Stomach (tissue), 9 donors: ENCODE results near the gene LEFTY2. TPM values are rescaled to one million over a fixed set of nuclear protein-coding genes. Genes with fewer than 3 reads are reported as not detected.

Source experiments
- DNase-seq, 2 donors: peaks; one replicate each; pipeline versions ENCODE4 v3.0.0 to v3.0.0-alpha.2; 2013 to 2019
- H3K27ac ChIP-seq, 5 donors: fragments of 200-600 bp in 4 of 5; sonication (generic) in 4 of 5; one replicate each; pipeline ENCODE4 v1.5.1; 2013 to 2019; ENCODE audit warnings: mild to moderate bottlenecking in 1 of 5, moderate library complexity in 1 of 5
- H3K27me3 ChIP-seq, 3 donors: fragments of 200-600 bp; sonication (generic); one replicate each; pipeline ENCODE4 v1.5.1; 2017 to 2019; ENCODE audit warnings: mixed run types in 1 of 3
- H3K36me3 ChIP-seq, 4 donors: fragments of 200-600 bp; sonication (generic); 1 replicate in 3 of 4; 2 replicates in 1 of 4; pipeline ENCODE4 v1.5.1; 2016 to 2019
- H3K4me1 ChIP-seq, 4 donors: fragments of 200-600 bp; sonication (generic); one replicate each; pipeline ENCODE4 v1.5.1; 2016 to 2019
- H3K4me3 ChIP-seq, 4 donors: fragments of 200-600 bp; sonication (generic) in 3 of 4; one replicate each; pipeline ENCODE4 v1.5.1; 2016 to 2019; ENCODE audit warnings: mild to moderate bottlenecking in 1 of 4
- H3K9me3 ChIP-seq, 4 donors: fragments of 200-600 bp; sonication (generic); one replicate each; pipeline ENCODE4 v1.5.1; 2016 to 2019
- EP300 ChIP-seq: sonication (generic); formaldehyde crosslinking; IDR thresholded peaks from one replicate; pipeline ENCODE4 v1.6.1; 2017; ENCODE audit warnings: antibody characterized with exemption
- POLR2A ChIP-seq, 4 donors: fragments of 450-650 bp; IDR thresholded peaks; one replicate each; pipeline ENCODE4 v1.6.1; 2016; ENCODE audit warnings: antibody characterized with exemption in 4 of 4, control low read depth in 2 of 4, mild to moderate bottlenecking in 1 of 4, moderate library complexity in 1 of 4
- POLR2AphosphoS5 ChIP-seq, 3 donors: sonication (generic); formaldehyde crosslinking; IDR thresholded peaks; one replicate each; pipeline ENCODE4 v1.6.1; 2016; ENCODE audit warnings: antibody characterized with exemption in 3 of 3
- WGBS, 5 donors: extraction: QIAGEN DNeasy Blood & Tissue Kit in 3 of 5; methylation state at CpG; one replicate each; pipeline versions ENCODE4 v1.1.5 to v1.1.7; 2013 to 2018; 5-methylcytosine and 5-hydroxymethylcytosine counted together
- intact Hi-C: fragments of 100-400 bp; cut with DNase I; formaldehyde crosslinking; loops from one replicate; pipeline ENCODE4 v1.15.1; 2023; ENCODE audit warnings: low total_unique reads
- polyA plus RNA-seq, 3 donors: library from polyadenylated mRNA; stranded (reverse); fragments of 200-250 nt; gene quantifications; one replicate each; pipeline ENCODE4 v1.2.3, GENCODE V29; 2013
- total RNA-seq, 5 donors: library from RNA; depleted of rRNA; stranded (reverse); fragments of >200 nt; gene quantifications; one replicate each; pipeline versions ENCODE4 v1.1.0 to v1.2.3, GENCODE V29; 2014 to 2016
- TF ChIP-seq, protein P1 (sequence below), 7 experiments: fragments of 450-650 bp in 4 of 7; fragments of 200-600 bp in 3 of 7; sonication (generic) in 3 of 7; IDR thresholded peaks; one replicate each; pipeline ENCODE4 v1.5.1; 2016 to 2019; ENCODE audit warnings: antibody characterized with exemption in 7 of 7, control low read depth in 2 of 7, mild to moderate bottlenecking in 1 of 7
- donor health status: healthy with polysubstance abuse.
- donor health status: Bipolar disorder and iron deficiency.
- donor health status: healthy.

LEFTY2 gene
- total and polyA plus RNA-seq, 8 donors = 0.13 to 138 (median 0.18) TPM; not detected in 5

DNA sequence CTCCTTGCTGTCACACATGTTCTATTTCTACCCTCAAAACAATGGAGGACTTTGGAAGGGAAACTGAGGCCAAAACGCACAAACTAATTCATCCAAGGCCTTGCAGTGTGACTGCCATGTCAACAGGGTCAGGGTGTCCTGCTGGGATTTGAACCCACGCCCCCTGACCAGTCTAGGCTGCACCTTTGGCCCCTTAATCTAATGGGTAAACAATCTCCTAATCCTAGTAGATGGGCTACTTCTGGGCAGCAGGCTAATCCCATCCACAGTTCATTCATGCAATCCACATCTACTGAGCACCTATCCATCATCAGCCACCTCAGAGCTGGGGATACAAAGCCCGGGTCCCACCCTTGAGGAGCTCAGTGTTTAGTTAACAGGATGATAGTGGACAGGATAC, 17.0 kb upstream of the LEFTY2 start:
- 53 to 74% (median 73%) methylated on average over 3 of the region's 3 CpGs for WGBS, 5 donors
- H3K4me3 ChIP-seq = no peak overlapping the region
- peaks cover 0 to 9% (median 3%) of the 10 kb centered on the region in 4 donors for H3K4me1 ChIP-seq
- intact Hi-C loops = no loop called here
- peaks cover 0 to 3% (median 0%) of the 10 kb centered on the region in 3 donors for H3K27me3 ChIP-seq
- no peaks in the 10 kb centered on the region for H3K36me3 ChIP-seq
- DNase-seq = no peak
- no peak overlapping the region for H3K27ac ChIP-seq
- TF ChIP-seq POLR2A (IDR thresholded peaks at IDR 0.05) (no peak), POLR2AphosphoS5 (IDR thresholded peaks at IDR 0.05) (no peak), EP300 (no peak)
- TF ChIP-seq, protein P1, sequence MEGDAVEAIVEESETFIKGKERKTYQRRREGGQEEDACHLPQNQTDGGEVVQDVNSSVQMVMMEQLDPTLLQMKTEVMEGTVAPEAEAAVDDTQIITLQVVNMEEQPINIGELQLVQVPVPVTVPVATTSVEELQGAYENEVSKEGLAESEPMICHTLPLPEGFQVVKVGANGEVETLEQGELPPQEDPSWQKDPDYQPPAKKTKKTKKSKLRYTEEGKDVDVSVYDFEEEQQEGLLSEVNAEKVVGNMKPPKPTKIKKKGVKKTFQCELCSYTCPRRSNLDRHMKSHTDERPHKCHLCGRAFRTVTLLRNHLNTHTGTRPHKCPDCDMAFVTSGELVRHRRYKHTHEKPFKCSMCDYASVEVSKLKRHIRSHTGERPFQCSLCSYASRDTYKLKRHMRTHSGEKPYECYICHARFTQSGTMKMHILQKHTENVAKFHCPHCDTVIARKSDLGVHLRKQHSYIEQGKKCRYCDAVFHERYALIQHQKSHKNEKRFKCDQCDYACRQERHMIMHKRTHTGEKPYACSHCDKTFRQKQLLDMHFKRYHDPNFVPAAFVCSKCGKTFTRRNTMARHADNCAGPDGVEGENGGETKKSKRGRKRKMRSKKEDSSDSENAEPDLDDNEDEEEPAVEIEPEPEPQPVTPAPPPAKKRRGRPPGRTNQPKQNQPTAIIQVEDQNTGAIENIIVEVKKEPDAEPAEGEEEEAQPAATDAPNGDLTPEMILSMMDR (IDR thresholded peaks at IDR 0.05) = no peak
- H3K9me3 ChIP-seq = no peaks in the 10 kb centered on the region

DNA sequence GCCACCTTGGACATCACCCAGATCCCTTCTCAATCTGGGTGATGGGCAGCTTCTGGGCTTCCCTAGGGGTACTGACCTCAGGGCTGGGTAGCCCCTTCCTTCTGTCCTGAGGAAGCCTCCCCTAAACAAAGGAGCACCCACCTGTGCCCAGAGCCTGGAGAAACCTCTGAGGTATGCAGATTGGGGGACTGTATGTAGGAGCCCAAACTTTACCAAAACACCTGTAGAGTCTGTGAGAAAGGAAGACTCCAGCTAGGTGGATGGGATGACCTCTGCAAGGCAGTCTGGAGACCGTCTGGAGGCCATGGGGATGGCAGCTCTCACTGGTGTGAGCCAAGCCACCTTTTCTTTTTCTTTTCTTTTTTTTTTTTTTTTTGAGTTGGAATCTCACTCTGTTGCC, 13.7 kb upstream of the LEFTY2 start:
- H3K27ac ChIP-seq = no peak overlapping the region
- WGBS, 5 donors = 81 to 95% (median 86%) methylated on average over 1 of the region's 1 CpG

DNA sequence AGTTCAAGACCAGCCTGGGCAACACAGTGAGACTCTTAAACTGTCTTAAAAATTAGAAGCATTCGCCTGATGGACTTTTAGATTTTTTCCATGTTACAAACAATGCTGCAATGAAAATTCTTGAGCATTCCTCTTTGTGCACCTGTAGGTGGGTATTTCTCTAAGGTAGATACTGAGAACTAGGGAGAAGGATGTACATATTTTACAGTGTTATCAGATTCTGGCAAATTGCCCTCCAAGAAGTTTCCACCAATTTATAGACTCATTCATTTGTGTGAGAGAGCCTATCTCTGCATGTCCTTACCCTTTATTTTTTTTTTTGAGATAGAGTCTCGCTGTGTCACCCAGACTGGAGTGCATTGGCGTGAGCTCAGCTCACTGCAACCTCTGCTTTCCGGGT, 12.3 kb upstream of the LEFTY2 start:
- Histone ChIP-seq H3K27ac (no peak overlapping the region), H3K27me3 (peaks cover 0 to 13% (median 5%) of the 10 kb centered on the region in 3 donors), H3K4me1 (no peaks in the 10 kb centered on the region), H3K9me3 (no peaks in the 10 kb centered on the region), H3K4me3 (no peak overlapping the region), H3K36me3 (no peaks in the 10 kb centered on the region)
- no peak for DNase-seq
- intact Hi-C loops = no loop called here
- TF ChIP-seq POLR2A (IDR thresholded peaks at IDR 0.05) (no peak), EP300 (no peak), POLR2AphosphoS5 (IDR thresholded peaks at IDR 0.05) (no peak)
- TF ChIP-seq, protein P1 (IDR thresholded peaks at IDR 0.05) = no peak
- WGBS, 5 donors = 81 to 91% (median 86%) methylated on average over 4 of the region's 4 CpGs

More for the DNA sequence above, 13.7 kb upstream of the LEFTY2 start:
- H3K9me3 ChIP-seq = no peaks in the 10 kb centered on the region
- intact Hi-C loops = no loop called here
- no peak for DNase-seq
- no peaks in the 10 kb centered on the region for H3K36me3 ChIP-seq
- no peak overlapping the region for H3K4me3 ChIP-seq
- TF ChIP-seq POLR2AphosphoS5 (IDR thresholded peaks at IDR 0.05) (no peak), POLR2A (IDR thresholded peaks at IDR 0.05) (no peak), EP300 (no peak)
- TF ChIP-seq, protein P1 (IDR thresholded peaks at IDR 0.05) = no peak
- H3K27me3 ChIP-seq = peaks cover 0 to 13% (median 5%) of the 10 kb centered on the region in 3 donors
- H3K4me1 ChIP-seq = no peaks in the 10 kb centered on the region

DNA sequence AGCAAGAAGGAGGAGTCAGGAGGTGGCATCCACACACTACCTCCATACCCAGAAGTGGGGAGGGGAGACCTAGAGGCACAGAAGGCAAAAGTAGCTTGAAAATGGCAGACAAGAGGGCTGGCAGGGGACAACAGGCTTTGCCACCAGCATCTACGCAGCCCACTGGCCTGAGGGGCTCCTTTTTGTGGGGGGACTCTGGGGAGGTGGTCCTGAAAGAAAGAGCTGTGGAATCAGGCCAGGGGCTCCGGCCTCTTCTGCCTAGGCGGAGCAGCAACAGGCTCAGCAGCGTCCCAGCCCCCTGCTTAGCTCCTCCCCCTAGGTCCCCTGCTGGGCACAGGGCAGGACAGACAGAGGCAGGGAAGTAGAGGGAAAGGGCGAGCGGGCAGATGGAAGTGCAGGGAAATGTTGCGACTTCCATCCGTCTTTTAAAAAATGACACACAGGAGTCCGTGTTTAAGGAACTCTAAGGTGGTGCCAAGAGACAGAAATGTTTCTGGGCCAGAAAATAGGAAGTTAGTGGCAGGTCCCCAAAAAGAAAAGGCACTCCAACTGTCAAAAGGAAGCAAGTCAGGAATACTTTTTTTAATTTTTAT, 10.0 kb upstream of the LEFTY2 start:
- DNase-seq = no peak
- Histone ChIP-seq H3K9me3 (no peaks in the 10 kb centered on the region), H3K27me3 (peaks cover 0 to 13% (median 5%) of the 10 kb centered on the region in 3 donors), H3K27ac (no peak overlapping the region), H3K4me3 (no peak overlapping the region), H3K4me1 (no peaks in the 10 kb centered on the region), H3K36me3 (no peaks in the 10 kb centered on the region)
- intact Hi-C loops = no loop called here
- 50 to 75% (median 65%) methylated on average over 9 of the region's 9 CpGs for WGBS, 5 donors
- TF ChIP-seq, protein P1 (IDR thresholded peaks at IDR 0.05) = no peak
- TF ChIP-seq POLR2A (IDR thresholded peaks at IDR 0.05) (no peak), EP300 (no peak), POLR2AphosphoS5 (IDR thresholded peaks at IDR 0.05) (no peak)
